GM21526 (cell line): ENCODE data around the gene CNOT8.

Source experiments
- ATAC-seq: cut with Tn5 transposase; IDR thresholded peaks from one replicate; pipeline ENCODE4 v1.9.1; 2021; ENCODE audit warnings: moderate library complexity; ENCODE audit not compliant: unreplicated experiment, low FRiP score

Gene CNOT8

GRCh38 chr5:154862766-154863165 lies 4.3 kb downstream of the CNOT8 start:
- ATAC-seq = no peak

GRCh38 chr5:154863291-154864080 lies 5.1 kb downstream of the CNOT8 start:
- ATAC-seq = no peak

DNA sequence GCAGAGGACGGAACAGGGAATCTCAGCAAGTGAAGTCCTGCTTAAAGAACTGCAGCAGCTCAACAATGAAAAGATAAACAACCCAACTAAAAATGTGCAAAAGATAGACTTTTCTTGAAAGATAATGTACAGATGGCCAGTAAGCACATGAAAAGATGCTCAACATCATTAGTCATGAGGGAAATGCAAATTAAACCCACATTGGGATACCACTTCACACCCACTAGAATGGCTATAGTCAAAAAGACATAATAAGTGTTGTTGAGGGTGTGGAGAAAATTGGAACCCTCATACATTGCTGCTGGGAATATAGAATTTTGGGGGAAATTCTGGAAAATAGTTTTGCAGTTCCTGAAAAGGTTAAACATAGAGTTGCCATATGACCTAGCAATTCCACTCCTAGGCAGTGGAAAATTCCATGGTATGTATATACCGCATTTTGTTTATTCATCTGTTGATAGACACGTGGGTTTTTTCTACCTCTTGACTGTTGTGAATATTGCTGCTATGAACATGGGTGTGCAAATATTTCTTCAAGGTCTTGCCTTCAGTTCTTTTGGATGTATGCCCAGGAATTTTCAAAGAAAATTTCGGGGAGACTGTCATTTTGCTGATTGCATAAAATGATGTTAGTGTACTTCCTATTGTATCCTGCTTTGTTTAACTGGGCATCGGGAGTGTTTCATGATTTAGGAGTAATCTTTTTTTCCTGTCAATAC lies 7.2 kb downstream of the CNOT8 start:
- no peak for ATAC-seq

DNA sequence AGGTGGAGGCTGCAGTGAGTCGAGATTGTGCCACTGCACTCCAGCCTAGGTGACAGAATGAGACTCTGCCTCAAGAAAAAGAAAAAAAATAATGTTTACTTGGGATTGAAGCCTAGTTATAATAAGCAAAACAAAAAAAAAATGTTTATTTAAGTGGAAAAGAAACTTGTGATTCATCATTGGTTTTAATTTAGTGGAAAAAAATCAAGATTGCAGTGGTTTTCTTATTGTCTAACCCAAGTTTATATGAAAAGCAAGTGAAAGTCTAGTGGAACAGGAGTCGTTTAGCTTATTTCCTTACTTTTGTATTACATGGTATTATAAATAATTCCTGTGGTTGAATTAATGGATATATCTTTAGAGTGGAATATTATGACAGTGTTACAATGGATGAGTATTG lies 8.4 kb downstream of the CNOT8 start:
- ATAC-seq = no peak

DNA sequence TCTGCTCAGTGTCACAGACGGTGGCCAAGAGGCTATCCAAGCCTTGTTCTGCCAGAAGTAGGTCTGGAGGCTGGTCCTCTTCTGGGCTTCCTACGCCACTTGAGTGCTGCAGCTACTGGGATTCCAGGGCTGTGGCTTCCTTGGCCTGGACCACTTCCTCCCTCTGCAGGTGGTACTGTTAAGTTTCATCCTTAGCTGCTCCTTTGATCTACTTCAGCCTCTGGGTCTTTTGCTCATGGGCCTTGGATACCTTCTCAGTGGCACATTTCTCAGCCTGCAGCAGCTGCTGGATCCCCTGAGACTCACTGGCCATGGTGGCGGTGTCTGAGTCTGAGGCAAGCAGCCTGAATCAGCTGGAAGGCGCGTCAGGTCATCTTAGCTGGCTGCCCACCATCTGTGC lies 10.3 kb downstream of the CNOT8 start:
- no peak for ATAC-seq

- no peak for ATAC-seq
Measured at GRCh38 chr5:154871734-154872133, 13.3 kb downstream of the CNOT8 start.

- no peak for ATAC-seq
Measured at GRCh38 chr5:154873791-154874331, 15.4 kb downstream of the CNOT8 start.

DNA sequence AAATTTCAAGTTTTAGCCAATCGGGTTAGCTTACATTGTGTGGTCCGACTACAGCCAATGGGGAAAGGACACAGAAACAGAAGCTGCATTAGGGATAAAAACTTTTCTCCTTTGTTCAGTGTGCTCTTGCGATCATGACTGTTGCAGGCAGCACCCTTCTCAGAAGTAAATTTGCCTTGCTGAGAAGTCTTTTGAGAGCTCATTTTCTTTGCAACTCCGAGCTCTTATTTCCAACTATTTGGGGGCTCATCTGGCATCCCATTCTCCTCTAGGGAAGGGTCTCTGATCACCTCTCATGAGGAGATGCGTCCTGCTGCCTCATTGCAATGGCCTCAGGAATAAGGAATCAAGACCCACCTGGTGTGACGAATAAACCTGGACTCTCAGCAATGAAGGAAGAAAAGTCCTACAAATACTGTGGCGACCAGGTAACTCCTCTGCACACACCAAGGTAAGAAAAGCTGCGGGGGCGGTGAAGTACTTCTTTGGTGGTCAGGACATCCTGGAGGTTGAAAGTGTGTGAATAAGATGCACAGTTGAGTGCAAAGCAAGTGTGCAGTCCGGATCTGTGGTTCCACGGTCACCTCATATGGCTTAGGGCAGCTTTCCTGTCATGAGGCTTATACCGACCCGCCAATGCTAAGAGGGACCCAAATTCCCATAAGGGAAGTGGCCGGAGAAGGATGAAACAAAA lies 20.4 kb downstream of the CNOT8 start:
- ATAC-seq = no peak

DNA sequence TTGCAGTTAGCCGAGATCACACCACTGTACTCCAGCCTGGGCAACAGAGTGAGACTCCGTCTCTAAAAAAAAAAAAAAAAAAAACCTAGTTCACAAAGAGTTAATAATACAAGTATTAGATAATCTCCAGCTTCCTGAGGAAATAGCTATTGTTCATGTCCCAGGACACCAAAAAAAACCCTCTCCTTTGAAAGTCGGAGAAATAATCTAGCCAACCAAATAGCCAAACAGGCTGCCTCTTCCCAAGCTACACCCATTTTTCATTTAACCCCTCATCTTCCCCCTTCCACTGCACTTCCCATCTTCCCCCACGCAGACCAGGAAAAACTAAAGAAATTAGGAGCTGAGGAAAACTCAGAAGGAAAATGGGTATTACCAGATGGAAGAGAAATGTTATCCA lies 23.6 kb downstream of the CNOT8 start:
- no peak for ATAC-seq

GRCh38 chr5:154884424-154884823 lies 26.0 kb downstream of the CNOT8 start:
- no peak for ATAC-seq

- ATAC-seq = no peak
Measured at GRCh38 chr5:154885439-154885838, 27.0 kb downstream of the CNOT8 start.

GRCh38 chr5:154892369-154892771 lies 33.9 kb downstream of the CNOT8 start:
- no peak for ATAC-seq

GRCh38 chr5:154893381-154893780 lies 35.0 kb downstream of the CNOT8 start:
- ATAC-seq = no peak

DNA sequence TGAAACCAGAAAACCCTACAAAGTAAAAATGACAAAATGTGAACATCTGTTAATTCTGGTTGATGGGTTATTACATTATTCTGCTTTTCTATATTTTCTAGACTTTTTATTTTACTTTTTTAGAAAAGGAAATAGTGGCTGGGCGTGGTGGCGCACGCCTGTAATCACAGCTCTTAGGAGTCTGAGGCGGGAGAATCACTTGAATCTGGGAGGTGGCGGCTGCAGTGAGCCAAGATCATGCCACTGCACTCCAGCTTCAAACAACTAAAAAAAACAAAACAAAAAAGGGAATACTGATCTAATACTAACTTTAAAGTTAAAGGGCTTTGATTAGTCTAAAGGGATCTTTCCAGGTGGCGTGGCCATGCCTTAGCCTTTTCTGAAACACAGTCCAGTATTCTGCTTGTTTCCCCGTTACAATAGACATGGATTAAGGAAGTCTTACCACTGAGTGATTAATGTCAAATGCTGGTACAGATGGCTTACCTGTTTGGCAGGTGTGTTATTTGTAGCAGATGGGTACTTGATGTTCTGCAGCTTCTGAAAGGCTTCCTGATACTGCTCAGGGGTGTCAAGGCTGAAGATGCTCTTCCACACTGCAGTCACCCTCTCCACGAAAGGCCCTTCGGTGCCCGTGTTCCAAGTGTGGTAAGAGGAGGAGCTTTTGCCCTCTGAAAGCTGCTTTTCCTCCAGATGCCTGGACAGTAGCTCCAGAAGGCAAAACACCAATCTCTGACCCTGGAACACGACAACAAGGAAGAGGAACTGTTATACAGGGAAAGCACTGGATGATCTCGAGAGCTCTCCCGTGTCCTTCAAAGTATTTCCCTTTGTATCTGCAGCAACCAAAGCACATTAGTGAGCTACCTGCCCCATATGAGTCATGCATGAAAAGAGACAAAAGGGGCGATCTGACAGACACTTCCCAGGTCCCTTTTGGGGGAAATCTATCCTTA lies 37.5 kb downstream of the CNOT8 start:
- ATAC-seq = no peak

DNA sequence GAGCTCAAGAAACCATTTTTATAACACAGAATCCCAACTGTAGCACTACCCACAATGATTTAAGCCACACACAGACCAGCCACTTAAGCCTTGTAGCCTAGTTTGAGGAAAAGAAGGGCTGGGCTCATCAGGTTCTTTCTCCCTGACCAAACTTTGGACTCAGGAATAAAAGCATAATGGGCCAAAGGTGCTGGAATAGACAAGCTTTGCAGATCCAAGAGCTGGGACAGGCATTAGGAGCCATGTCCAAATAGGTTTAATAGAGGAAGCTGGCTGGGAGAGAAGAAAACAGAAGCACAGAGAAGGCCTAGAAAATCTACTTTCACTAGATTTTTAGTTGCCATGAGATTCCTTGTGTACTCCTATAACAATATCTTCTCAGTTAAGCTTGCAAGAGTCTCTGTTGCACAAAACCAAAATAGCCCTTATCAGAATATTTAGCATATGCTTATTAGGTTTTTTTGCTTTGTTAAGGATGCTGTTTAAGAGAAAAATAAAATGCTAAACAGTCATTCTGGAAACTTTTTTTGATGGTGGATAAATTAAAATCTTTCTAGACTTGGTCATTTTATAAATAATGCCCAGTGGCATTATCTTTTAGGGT lies 38.2 kb downstream of the CNOT8 start:
- ATAC-seq = no peak

DNA sequence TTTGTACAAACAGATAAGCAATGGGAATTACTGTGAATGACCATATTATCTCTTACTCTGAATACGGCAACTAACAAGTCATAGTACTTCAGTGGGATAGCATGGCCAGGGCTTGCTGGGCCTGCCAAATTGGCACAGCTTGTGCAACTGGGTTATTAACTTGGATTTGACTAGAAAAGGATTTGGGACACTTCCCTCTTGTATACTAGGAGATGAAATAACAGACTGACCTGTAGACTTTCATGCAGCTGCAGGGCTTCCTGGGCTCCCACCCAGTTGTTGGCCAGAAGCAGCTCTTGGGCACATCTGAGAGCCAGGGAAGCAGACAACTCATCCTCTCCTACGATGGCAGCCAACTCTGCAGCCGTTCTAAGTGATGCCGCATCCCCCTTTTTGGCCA lies 39.8 kb downstream of the CNOT8 start:
- ATAC-seq = no peak

DNA sequence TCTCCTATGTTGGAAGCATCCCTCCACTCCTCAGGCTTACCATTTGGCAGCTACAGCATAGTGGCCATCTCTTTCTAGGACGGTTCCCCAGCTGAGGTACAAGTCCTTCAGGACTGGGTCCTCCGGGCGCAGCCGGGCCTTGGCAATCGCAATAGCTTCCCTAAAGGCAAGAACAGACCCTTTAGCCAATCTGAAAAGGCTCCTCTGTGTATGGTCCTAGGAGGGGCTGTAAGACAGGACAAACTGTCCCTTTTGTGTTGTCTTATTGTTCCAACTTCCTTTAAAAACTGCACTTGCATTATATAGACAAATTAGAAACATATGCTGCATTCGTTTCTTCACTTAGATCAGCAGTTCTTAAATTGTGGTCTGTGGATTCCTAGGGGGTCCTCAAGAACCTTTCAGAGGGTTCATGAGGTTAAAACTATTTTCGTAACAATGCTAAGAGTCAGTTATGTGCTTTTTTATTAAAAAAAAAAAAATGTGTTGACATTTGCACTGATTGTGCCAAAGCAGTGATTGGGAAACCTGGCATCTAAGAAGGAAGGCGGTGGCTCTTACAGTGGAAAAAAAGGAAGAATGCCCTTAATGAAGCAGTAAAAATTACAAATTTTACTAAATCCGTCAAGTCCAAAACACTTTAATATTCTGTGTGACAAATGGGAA lies 40.9 kb downstream of the CNOT8 start:
- ATAC-seq = no peak

DNA sequence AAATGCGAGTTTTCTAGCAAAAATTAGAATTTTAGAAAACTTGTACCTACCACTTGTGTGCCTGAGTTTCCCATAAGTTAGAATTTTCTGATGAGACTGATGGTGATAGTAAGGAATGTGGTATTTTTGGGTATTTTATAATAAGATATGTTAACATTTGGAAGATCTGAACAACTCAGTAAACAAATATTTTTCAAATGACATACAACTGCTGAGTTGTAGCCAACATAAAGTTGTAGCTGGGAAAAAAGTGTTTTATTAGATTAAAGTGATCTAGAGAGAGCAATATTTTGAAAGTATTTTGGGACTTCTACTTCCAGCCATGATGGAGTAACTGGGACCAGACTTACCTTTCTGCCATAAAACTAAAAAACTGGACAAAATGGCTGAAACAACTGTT lies 41.6 kb downstream of the CNOT8 start:
- ATAC-seq = no peak

DNA sequence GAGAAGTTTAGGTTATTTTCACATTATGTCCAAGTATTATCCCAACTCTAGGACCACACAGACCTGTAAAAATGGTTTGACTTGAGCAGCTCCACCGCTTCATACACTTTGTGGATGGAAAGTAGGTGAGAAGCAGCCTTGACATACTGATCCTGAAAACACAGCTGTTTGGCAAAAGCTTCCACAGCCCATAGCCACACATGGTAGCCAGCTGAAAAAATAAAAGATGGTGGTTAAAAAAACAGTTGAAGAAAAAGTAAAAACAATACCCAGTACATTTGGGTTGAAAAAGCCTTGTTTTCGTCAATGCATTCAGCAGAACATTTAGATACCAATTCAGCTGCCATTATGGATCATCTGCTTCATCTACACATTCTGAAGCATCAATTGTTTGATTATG lies 42.8 kb downstream of the CNOT8 start:
- ATAC-seq = no peak
